H1 (cell line): ENCODE results near the gene IQCH. TPM values are rescaled to one million over a fixed set of nuclear protein-coding genes. Genes with fewer than 3 reads are reported as not detected.
"Not testable (repeated sequence)": the region's sequence is repeated elsewhere in the genome, so short reads cannot be mapped to it uniquely, and the experiment has no call there.

Experiments
- CTCF ChIA-PET: fragments of 300-600 bp; sonication (Branson Sonifier 250); formaldehyde crosslinking; loops from one replicate; lab custom pipeline; 2021; ENCODE audit not compliant: partially characterized antibody; lab: Charles Lee
- POLR2A ChIA-PET: fragments of 300-600 bp; sonication (Branson Sonifier 250); formaldehyde crosslinking; loops from one replicate; lab custom pipeline; 2021; ENCODE audit warnings: inconsistent platforms; ENCODE audit not compliant: partially characterized antibody; lab: Charles Lee
- DNase-seq, 2 experiments: peaks; one replicate each; pipeline versions ENCODE4 v3.0.0 to v3.0.0-alpha.2; 2010 to 2022; ENCODE audit warnings: low spot score in 2 of 2, low read depth in 1 of 2, mixed read lengths in 1 of 2
- FAIRE-seq: peaks from 2 replicates; lab custom pipeline; 2011; peaks lifted over from hg19 to GRCh38; lab: Jason Lieb, UNC
- H2AFZ ChIP-seq: 2 replicates; pipeline ENCODE4 v1.8.1; 2012; ENCODE audit warnings: low read length, inconsistent platforms
- H2AK5ac ChIP-seq: 2 replicates; pipeline ENCODE4 v1.6.1; 2013; ENCODE audit warnings: low read depth, low read length
- H2BK120ac ChIP-seq: replicated peaks from 2 replicates; pipeline ENCODE3; 2013; ENCODE audit warnings: low read depth, low read length, inconsistent platforms
- H2BK12ac ChIP-seq: 2 replicates; pipeline ENCODE4 v1.6.1; 2013; ENCODE audit warnings: low read depth, low read length
- H2BK15ac ChIP-seq: 2 replicates; pipeline ENCODE4 v1.6.1; 2013; ENCODE audit warnings: low read length
- H2BK20ac ChIP-seq: 2 replicates; pipeline ENCODE4 v1.6.1; 2013; ENCODE audit warnings: low read length
- H2BK5ac ChIP-seq: 2 replicates; pipeline ENCODE4 v1.6.1; 2013; ENCODE audit warnings: low read depth, low read length
- H3K14ac ChIP-seq: 2 replicates; pipeline ENCODE4 v1.6.1; 2013; ENCODE audit warnings: inconsistent platforms; ENCODE audit not compliant: insufficient read length
- H3K18ac ChIP-seq: 2 replicates; pipeline ENCODE4 v1.6.1; 2013; ENCODE audit warnings: low read length; ENCODE audit errors: extremely low read depth
- H3K23ac ChIP-seq: 2 replicates; pipeline ENCODE4 v1.6.1; 2013; ENCODE audit warnings: inconsistent platforms; ENCODE audit not compliant: insufficient read length
- H3K23me2 ChIP-seq: 2 replicates; pipeline ENCODE4 v1.6.1; 2013; ENCODE audit warnings: low read depth, low read length
- H3K27ac ChIP-seq: 2 replicates; pipeline ENCODE4 v1.6.1; 2011; ENCODE audit warnings: low read depth, low read length, inconsistent platforms
- H3K27me3 ChIP-seq, 4 experiments: replicated peaks in 1 of 4; 1 replicate in 1 of 4; 2 replicates in 3 of 4; pipeline versions ENCODE4 v1.6.1 to v1.8.1; 2011 to 2013; ENCODE audit warnings: low read length in 3 of 4, mild to moderate bottlenecking in 3 of 4, inconsistent platforms in 2 of 4, mixed read lengths in 2 of 4, moderate library complexity in 1 of 4; ENCODE audit not compliant: control insufficient read depth in 3 of 4, insufficient read depth in 3 of 4; ENCODE audit errors: extremely low read depth in 1 of 4
- H3K36me3 ChIP-seq, 4 experiments: 2 replicates each; pipeline versions ENCODE4 v1.6.1 to v1.8.1; 2011 to 2013; ENCODE audit warnings: mild to moderate bottlenecking in 4 of 4, low read length in 3 of 4, moderate library complexity in 2 of 4, control low read depth in 1 of 4, inconsistent platforms in 1 of 4; ENCODE audit not compliant: insufficient read depth in 4 of 4, control insufficient read depth in 2 of 4
- H3K4ac ChIP-seq: replicated peaks from 2 replicates; pipeline ENCODE3; 2013; ENCODE audit warnings: low read length, low read depth, mixed read lengths, inconsistent platforms; ENCODE audit not compliant: insufficient read length
- H3K4me1 ChIP-seq, 4 experiments: replicated peaks in 1 of 4; 1 replicate in 1 of 4; 2 replicates in 3 of 4; pipeline versions ENCODE4 v1.6.1 to v1.8.1; 2011 to 2013; ENCODE audit warnings: low read length in 3 of 4, inconsistent platforms in 2 of 4, mixed read lengths in 1 of 4; ENCODE audit not compliant: insufficient read depth in 4 of 4, control insufficient read depth in 3 of 4
- H3K4me2 ChIP-seq, 2 experiments: 2 replicates each; pipeline versions ENCODE4 v1.6.1 to v1.8.1; 2011 to 2013; ENCODE audit warnings: low read depth in 2 of 2, low read length in 2 of 2, control low read depth in 1 of 2, inconsistent platforms in 1 of 2, mild to moderate bottlenecking in 1 of 2; ENCODE audit not compliant: insufficient read depth in 1 of 2
- H3K4me3 ChIP-seq, 4 experiments: fragments of 200-600, 300-600 bp in 1 of 4; sonication (generic), shearing (Covaris generic), sonication (Bioruptor Twin) in 1 of 4; 2 replicates each; pipeline versions ENCODE4 v1.5.1 to v1.8.1; 2011 to 2016; ENCODE audit warnings: low read length in 4 of 4, low read depth in 3 of 4, control low read depth in 2 of 4, inconsistent platforms in 2 of 4, mild to moderate bottlenecking in 2 of 4, mixed read lengths in 1 of 4, moderate library complexity in 1 of 4; ENCODE audit not compliant: insufficient read depth in 2 of 4; ENCODE audit errors: extremely low read depth in 1 of 4
- H3K56ac ChIP-seq: replicated peaks from 2 replicates; pipeline ENCODE3; 2013; ENCODE audit warnings: low read depth, mild to moderate bottlenecking, mixed read lengths, low read length, inconsistent platforms; ENCODE audit not compliant: insufficient read length
- H3K79me1 ChIP-seq: 2 replicates; pipeline ENCODE4 v1.6.1; 2013; ENCODE audit warnings: low read depth, low read length, control low read depth
- H3K79me2 ChIP-seq, 2 experiments: 2 replicates each; pipeline versions ENCODE4 v1.6.1 to v1.8.1; 2012 to 2013; ENCODE audit warnings: low read length in 2 of 2, mild to moderate bottlenecking in 2 of 2, inconsistent platforms in 1 of 2; ENCODE audit not compliant: insufficient read depth in 2 of 2, control insufficient read depth in 1 of 2
- H3K9ac ChIP-seq, 4 experiments: replicated peaks in 1 of 4; 1 replicate in 1 of 4; 2 replicates in 3 of 4; pipeline versions ENCODE4 v1.6.1 to v1.8.1; 2011 to 2013; ENCODE audit warnings: low read depth in 3 of 4, low read length in 3 of 4, control low read depth in 2 of 4, mild to moderate bottlenecking in 2 of 4, moderate library complexity in 2 of 4, inconsistent platforms in 1 of 4; ENCODE audit errors: extremely low read depth in 1 of 4
- H3K9me3 ChIP-seq, 2 experiments: 2 replicates each; pipeline versions ENCODE4 v1.6.1 to v1.8.1; 2012 to 2013; ENCODE audit warnings: mild to moderate bottlenecking in 2 of 2, moderate library complexity in 2 of 2, control low read depth in 1 of 2, inconsistent platforms in 1 of 2, low read depth in 1 of 2, low read length in 1 of 2, mixed read lengths in 1 of 2; ENCODE audit not compliant: insufficient read depth in 2 of 2
- H4K20me1 ChIP-seq, 2 experiments: replicated peaks in 1 of 2; 2 replicates each; pipeline versions ENCODE3 to v1.8.1; 2011 to 2013; ENCODE audit warnings: inconsistent platforms in 2 of 2, low read length in 2 of 2, mild to moderate bottlenecking in 1 of 2; ENCODE audit not compliant: insufficient read depth in 2 of 2, control insufficient read depth in 1 of 2
- H4K5ac ChIP-seq: 2 replicates; pipeline ENCODE4 v1.6.1; 2013; ENCODE audit warnings: low read length, low read depth, mixed read lengths, inconsistent platforms; ENCODE audit not compliant: insufficient read length
- H4K8ac ChIP-seq: 2 replicates; pipeline ENCODE4 v1.8.0; 2013; ENCODE audit warnings: mild to moderate bottlenecking, moderate library complexity, low read length, inconsistent platforms; ENCODE audit not compliant: insufficient read depth; ENCODE audit errors: extremely low read depth
- H4K91ac ChIP-seq: replicated peaks from 2 replicates; pipeline ENCODE3; 2013; ENCODE audit warnings: low read length, mixed read lengths, inconsistent platforms; ENCODE audit not compliant: insufficient read length
- WGBS, 2 experiments: shearing (Covaris generic) in 1 of 2; methylation state at CpG; one replicate each; pipeline versions ENCODE4 v1.1.6 to v1.1.7; 2013 to 2015; ENCODE audit warnings: low lambda C conversion rate in 2 of 2, mixed read lengths in 2 of 2, inconsistent platforms in 1 of 2, low coverage in 1 of 2, missing lambda C conversion rate in 1 of 2; ENCODE audit not compliant: insufficient replicate concordance in 2 of 2, insufficient coverage in 1 of 2, insufficient read length in 1 of 2; ENCODE audit errors: extremely low coverage in 1 of 2, missing lambda C conversion rate in 1 of 2; 5-methylcytosine and 5-hydroxymethylcytosine counted together
- polyA plus RNA-seq, 7 experiments: library from polyadenylated mRNA; depleted of rRNA in 3 of 7; stranded (reverse) in 5 of 7; unstranded in 2 of 7; fragments of >200 nt in 5 of 7; fragments of 200-250 nt in 2 of 7; gene quantifications; 1 replicate in 5 of 7; 2 replicates in 1 of 7; 4 replicates in 1 of 7; pipeline versions ENCODE4 v1.2.1 to v1.2.3, GENCODE V29; 2011 to 2013; ENCODE audit warnings: missing spikeins in 2 of 7, mixed read lengths in 2 of 7
- total RNA-seq: library from RNA; stranded (reverse); fragmentation: NEBNext Ultra II Directional; extraction: Animal tissue kit (Norgen Biotek cat#: 25700); gene quantifications from 2 replicates; pipeline ENCODE4 v1.2.1, GENCODE V29; 2021

Gene IQCH
- total and polyA plus RNA-seq, 2 of the 8 experiments (the other 6 are each of a cell fraction or from before 2014, with no cell fraction given), result 0.60 to 1.9 TPM

DNA sequence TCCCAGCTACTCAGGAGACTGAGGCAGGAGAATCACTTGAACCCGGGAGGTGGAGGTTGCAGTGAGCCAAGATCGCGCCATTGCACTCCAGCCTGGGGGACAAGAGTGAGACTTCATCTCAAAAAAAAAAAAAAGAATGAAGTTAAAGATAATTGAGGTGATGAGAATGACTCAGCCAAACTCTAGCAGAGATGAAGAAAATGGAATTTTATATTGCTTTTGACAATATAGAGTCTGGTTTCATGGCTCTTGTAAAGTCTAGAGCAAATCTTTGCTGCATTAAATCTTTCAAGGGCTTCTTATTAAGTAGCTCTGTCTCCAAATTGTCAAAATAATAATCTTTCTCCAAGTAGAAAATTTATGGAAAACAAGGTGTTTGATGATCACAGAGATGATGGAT is 3.8 kb downstream of the IQCH start:
- H3K27me3 ChIP-seq, result not testable (repeated sequence)
- POLR2A ChIA-PET, result interaction anchor here (1.0 kb wide), 1 partner anchor 23 kb away, joined by 3 read pairs; no protein-coding TSS in a partner anchor
- CTCF ChIA-PET, result interaction anchor here (1.0 kb wide), 1 partner anchor 40 kb away, joined by 4 read pairs; no protein-coding TSS in a partner anchor

More for the DNA sequence above, 3.8 kb downstream of the IQCH start:
- H3K4me1 ChIP-seq, H2BK120ac ChIP-seq, H3K79me2 ChIP-seq, H3K56ac ChIP-seq, H3K23ac ChIP-seq, H3K79me1 ChIP-seq, H3K23me2 ChIP-seq, H3K9ac ChIP-seq, H2BK12ac ChIP-seq, H4K20me1 ChIP-seq, H2BK5ac ChIP-seq, FAIRE-seq, H3K4me3 ChIP-seq, H3K9me3 ChIP-seq, H2AK5ac ChIP-seq, H3K27ac ChIP-seq, H3K4ac ChIP-seq, H2BK15ac ChIP-seq, H2AFZ ChIP-seq, H4K91ac ChIP-seq, H4K5ac ChIP-seq, DNase-seq, H3K4me2 ChIP-seq, H3K14ac ChIP-seq, H4K8ac ChIP-seq, H3K36me3 ChIP-seq, H3K18ac ChIP-seq, H2BK20ac ChIP-seq: not testable (repeated sequence)
- WGBS, 2 experiments, result 75% methylated on average over 1 of the region's 3 CpGs; no CpG with 5 or more reads in 1 of the 2 experiments
